Keratinocyte (primary cell): ENCODE data around the gene CPEB4. TPM values are rescaled to one million over a fixed set of nuclear protein-coding genes. Genes with fewer than 3 reads are reported as not detected.

Experiments used
- DNase-seq: peaks from one replicate; pipeline ENCODE4 v3.0.0-alpha.2; 2011; ENCODE audit warnings: low read depth, missing footprints, low spot score
- FAIRE-seq: peaks from 2 replicates; lab custom pipeline; 2011; peaks lifted over from hg19 to GRCh38; lab: Jason Lieb, UNC
- H2AFZ ChIP-seq: 2 replicates; pipeline ENCODE4 v1.6.0; 2012; ENCODE audit warnings: low read length, control low read depth, inconsistent platforms; ENCODE audit not compliant: control insufficient read depth
- H3K27ac ChIP-seq: 2 replicates; pipeline ENCODE4 v1.5.1; 2011; ENCODE audit warnings: low read length; ENCODE audit not compliant: control insufficient read depth, insufficient read depth
- H3K27me3 ChIP-seq: 3 replicates; pipeline ENCODE4 v1.6.0; 2011; ENCODE audit warnings: low read length; ENCODE audit not compliant: control insufficient read depth, insufficient read depth; ENCODE audit errors: extremely low read depth
- H3K36me3 ChIP-seq, 2 experiments: 2 replicates in 1 of 2; 3 replicates in 1 of 2; pipeline ENCODE4 v1.5.1; 2011; ENCODE audit warnings: low read length in 2 of 2, mild to moderate bottlenecking in 1 of 2; ENCODE audit not compliant: control insufficient read depth in 2 of 2, insufficient read depth in 2 of 2; ENCODE audit errors: extremely low read depth in 1 of 2
- H3K4me1 ChIP-seq: 3 replicates; pipeline ENCODE4 v1.5.1; 2011; ENCODE audit warnings: low read length; ENCODE audit not compliant: control insufficient read depth, insufficient read depth; ENCODE audit errors: extremely low read depth
- H3K4me2 ChIP-seq: 3 replicates; pipeline ENCODE4 v1.6.0; 2011; ENCODE audit warnings: low read depth, low read length; ENCODE audit not compliant: control insufficient read depth, insufficient read depth; ENCODE audit errors: extremely low read depth
- H3K4me3 ChIP-seq, 3 experiments: fragments of 200-600 bp in 1 of 3; sonication (generic) in 1 of 3; 2 replicates in 2 of 3; 3 replicates in 1 of 3; pipeline ENCODE4 v1.5.1; 2011 to 2016; ENCODE audit warnings: low read length in 3 of 3, mild to moderate bottlenecking in 3 of 3, control low read depth in 2 of 3, inconsistent platforms in 1 of 3, low read depth in 1 of 3, mixed read lengths in 1 of 3, mixed run types in 1 of 3, moderate library complexity in 1 of 3; ENCODE audit not compliant: control insufficient read depth in 2 of 3, insufficient read depth in 2 of 3; ENCODE audit errors: extremely low read depth in 1 of 3
- H3K79me2 ChIP-seq: 2 replicates; pipeline ENCODE4 v1.6.0; 2012; ENCODE audit warnings: low read length; ENCODE audit not compliant: control insufficient read depth, insufficient read depth
- H3K9ac ChIP-seq: 3 replicates; pipeline ENCODE4 v1.6.0; 2011; ENCODE audit warnings: low read length; ENCODE audit not compliant: control insufficient read depth, insufficient read depth; ENCODE audit errors: extremely low read depth
- H3K9me1 ChIP-seq: 3 replicates; pipeline ENCODE4 v1.6.0; 2011; ENCODE audit warnings: low read length; ENCODE audit not compliant: control insufficient read depth, insufficient read depth; ENCODE audit errors: extremely low read depth
- H3K9me3 ChIP-seq: 2 replicates; pipeline ENCODE4 v1.5.1; 2012; ENCODE audit warnings: low read depth, low read length; ENCODE audit not compliant: control insufficient read depth
- H4K20me1 ChIP-seq: 3 replicates; pipeline ENCODE4 v1.6.0; 2011; ENCODE audit warnings: low read length; ENCODE audit not compliant: control insufficient read depth, insufficient read depth; ENCODE audit errors: extremely low read depth
- EZH2 ChIP-seq: IDR thresholded peaks from one replicate; pipeline ENCODE4 v1.6.1; 2012; ENCODE audit warnings: inconsistent platforms, mild to moderate bottlenecking, low read length, moderate library complexity
- dilution Hi-C: fragments of 300-500 bp; cut with MboI; formaldehyde crosslinking; loops from one replicate; pipeline ENCODE4 v1.7.0; 2020; ENCODE audit warnings: low sequenced_read_pairs; ENCODE audit not compliant: extremely low pct_ligation_motif_present
- polyA plus RNA-seq, 5 experiments: library from polyadenylated mRNA; depleted of rRNA in 3 of 5; stranded (reverse) in 3 of 5; stranded (forward) in 1 of 5; unstranded in 1 of 5; fragments of >200 nt; gene quantifications; 1 replicate in 1 of 5; 2 replicates in 3 of 5; 3 replicates in 1 of 5; pipeline versions ENCODE4 v1.2.1 to v1.2.3, GENCODE V29; 2011 to 2012; ENCODE audit warnings: missing spikeins in 2 of 5, low read depth in 1 of 5, low replicate concordance in 1 of 5
- TF ChIP-seq, protein P1 (sequence below), 3 experiments: IDR thresholded peaks in 1 of 3; conservative IDR thresholded peaks in 1 of 3; optimal IDR thresholded peaks in 1 of 3; 2 replicates in 2 of 3; 3 replicates in 1 of 3; pipeline versions ENCODE3 to v1.5.1; 2011; ENCODE audit warnings: low read length in 3 of 3, mild to moderate bottlenecking in 3 of 3, moderate library complexity in 2 of 3, control low read depth in 1 of 3, inconsistent platforms in 1 of 3; ENCODE audit not compliant: insufficient read depth in 2 of 3; ENCODE audit errors: extremely low read depth in 1 of 3

Gene CPEB4
- polyA plus RNA-seq, 1 donor (not counting 4 experiments of a cell fraction or from before 2014, with no cell fraction given): 13.8 TPM

DNA sequence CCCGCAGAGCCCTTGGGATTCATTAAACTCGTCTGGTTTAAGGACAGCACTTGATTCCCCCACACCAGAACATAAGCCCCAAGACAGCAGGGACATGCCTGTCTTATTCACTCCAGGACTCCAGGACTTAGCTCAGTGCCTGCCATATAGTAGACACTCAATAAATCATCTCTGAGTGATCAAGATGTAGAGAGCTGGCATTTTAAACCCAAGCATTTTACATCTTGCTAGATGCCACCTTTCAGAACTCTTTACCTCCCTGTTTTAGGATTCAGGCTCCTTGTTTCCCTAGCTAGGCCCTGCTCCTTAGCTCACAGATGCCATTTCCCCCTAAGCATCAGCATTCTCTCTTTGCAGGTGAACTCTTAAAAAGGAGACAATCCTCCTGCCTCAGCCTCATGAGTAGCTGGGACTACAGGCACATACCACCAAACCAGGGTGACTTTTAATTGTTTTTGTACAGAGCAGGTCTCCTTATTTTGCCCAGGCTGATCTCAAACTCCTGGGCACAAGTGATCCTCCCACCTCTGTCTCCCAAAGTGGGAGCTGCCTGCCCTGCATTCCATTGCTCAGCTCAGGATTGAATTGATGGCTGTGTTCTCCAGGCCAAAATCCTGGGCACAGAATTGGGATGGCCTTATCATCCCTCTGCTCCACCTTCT is 32.0 kb upstream of the CPEB4 start:
- no peak for TF ChIP-seq EZH2
- TF ChIP-seq, protein P1, sequence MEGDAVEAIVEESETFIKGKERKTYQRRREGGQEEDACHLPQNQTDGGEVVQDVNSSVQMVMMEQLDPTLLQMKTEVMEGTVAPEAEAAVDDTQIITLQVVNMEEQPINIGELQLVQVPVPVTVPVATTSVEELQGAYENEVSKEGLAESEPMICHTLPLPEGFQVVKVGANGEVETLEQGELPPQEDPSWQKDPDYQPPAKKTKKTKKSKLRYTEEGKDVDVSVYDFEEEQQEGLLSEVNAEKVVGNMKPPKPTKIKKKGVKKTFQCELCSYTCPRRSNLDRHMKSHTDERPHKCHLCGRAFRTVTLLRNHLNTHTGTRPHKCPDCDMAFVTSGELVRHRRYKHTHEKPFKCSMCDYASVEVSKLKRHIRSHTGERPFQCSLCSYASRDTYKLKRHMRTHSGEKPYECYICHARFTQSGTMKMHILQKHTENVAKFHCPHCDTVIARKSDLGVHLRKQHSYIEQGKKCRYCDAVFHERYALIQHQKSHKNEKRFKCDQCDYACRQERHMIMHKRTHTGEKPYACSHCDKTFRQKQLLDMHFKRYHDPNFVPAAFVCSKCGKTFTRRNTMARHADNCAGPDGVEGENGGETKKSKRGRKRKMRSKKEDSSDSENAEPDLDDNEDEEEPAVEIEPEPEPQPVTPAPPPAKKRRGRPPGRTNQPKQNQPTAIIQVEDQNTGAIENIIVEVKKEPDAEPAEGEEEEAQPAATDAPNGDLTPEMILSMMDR (optimal IDR thresholded peaks at IDR 0.05 in 1 of 3, IDR thresholded peaks at IDR 0.05 in 1 of 3, conservative IDR thresholded peaks at IDR 0.05 in 1 of 3; ENCODE audit: extremely low read depth in 1 of 3, insufficient read depth in 2 of 3, low read length in 3 of 3): no peak
- no peak for FAIRE-seq

DNA sequence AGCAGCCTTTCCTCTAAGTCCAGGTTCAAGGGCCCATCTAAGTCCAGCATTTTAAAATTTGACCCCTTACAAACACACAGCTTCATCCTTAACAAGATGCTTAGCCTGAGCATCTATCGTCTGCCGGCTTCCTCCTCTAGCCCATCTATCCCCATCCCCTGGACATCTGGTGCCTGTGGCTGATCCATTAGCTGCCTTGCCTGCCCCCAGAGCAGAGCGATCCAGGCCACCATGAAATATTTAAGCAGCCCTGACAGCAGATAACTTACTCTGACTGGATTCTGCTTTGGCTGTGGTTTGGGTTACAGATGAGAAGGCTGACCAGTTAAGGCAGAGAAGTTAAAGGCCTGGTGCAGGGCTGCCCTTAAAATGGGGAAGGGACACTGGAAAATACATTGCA is 30.9 kb upstream of the CPEB4 start:
- dilution Hi-C loops: no loop called here
- Histone ChIP-seq H3K27ac (no peak overlapping the region), H3K9me3 (no peaks in the 10 kb centered on the region), H3K4me2 (no peak overlapping the region), H3K79me2 (no peaks in the 10 kb centered on the region), H2AFZ (no peak overlapping the region), H3K4me3 (no peak overlapping the region), H3K9ac (no peak overlapping the region), H3K4me1 (no peaks in the 10 kb centered on the region), H3K36me3 (no peaks in the 10 kb centered on the region), H3K27me3 (no peaks in the 10 kb centered on the region), H4K20me1 (no peaks in the 10 kb centered on the region), H3K9me1 (no peaks in the 10 kb centered on the region)
- FAIRE-seq: no peak
- TF ChIP-seq, protein P1 (optimal IDR thresholded peaks at IDR 0.05 in 1 of 3, IDR thresholded peaks at IDR 0.05 in 1 of 3, conservative IDR thresholded peaks at IDR 0.05 in 1 of 3; ENCODE audit: extremely low read depth in 1 of 3, insufficient read depth in 2 of 3, low read length in 3 of 3): no peak
- TF ChIP-seq EZH2: no peak
- no peak for DNase-seq

More for the DNA sequence above, 32.0 kb upstream of the CPEB4 start:
- H3K9me3 ChIP-seq: no peaks in the 10 kb centered on the region
- no peaks in the 10 kb centered on the region for H3K27me3 ChIP-seq
- no peaks in the 10 kb centered on the region for H4K20me1 ChIP-seq
- H3K79me2 ChIP-seq: no peaks in the 10 kb centered on the region
- H3K4me3 ChIP-seq: no peak overlapping the region
- dilution Hi-C loops: no loop called here
- DNase-seq: no peak
- H3K9me1 ChIP-seq: no peaks in the 10 kb centered on the region
- no peak overlapping the region for H3K27ac ChIP-seq
- H3K4me1 ChIP-seq: no peaks in the 10 kb centered on the region
- H3K36me3 ChIP-seq: no peaks in the 10 kb centered on the region
- no peak overlapping the region for H3K4me2 ChIP-seq
- no peak overlapping the region for H2AFZ ChIP-seq
- H3K9ac ChIP-seq: no peak overlapping the region
